CD14-positive monocyte (primary cell): ENCODE results near the gene FAHD2B. TPM values are rescaled to one million over a fixed set of nuclear protein-coding genes. Genes with fewer than 3 reads are reported as not detected.
"Not testable (repeated sequence)": the region's sequence is repeated elsewhere in the genome, so short reads cannot be mapped to it uniquely, and the experiment has no call there.

Experiments used
- DNase-seq, 3 donors: peaks; one replicate each; pipeline ENCODE4 v3.0.0-alpha.2; 2011 to 2022
- H2AFZ ChIP-seq: 2 replicates; pipeline ENCODE4 v1.6.0; 2012; ENCODE audit warnings: mild to moderate bottlenecking, low read depth, low read length, inconsistent platforms; ENCODE audit not compliant: insufficient read depth, poor library complexity, severe bottlenecking
- H3K27ac ChIP-seq, 2 donors: 1 replicate in 1 of 2; 2 replicates in 1 of 2; pipeline ENCODE4 v1.5.1; 2012 to 2013; ENCODE audit warnings: low read length in 2 of 2, control low read depth in 1 of 2, inconsistent platforms in 1 of 2, low read depth in 1 of 2, mild to moderate bottlenecking in 1 of 2
- H3K27me3 ChIP-seq, 2 donors: one replicate each; pipeline versions ENCODE4 v1.6.0 to v1.6.1; 2011 to 2013; ENCODE audit warnings: low read length in 2 of 2; ENCODE audit not compliant: control insufficient read depth in 2 of 2, insufficient read depth in 2 of 2
- H3K36me3 ChIP-seq, 2 donors: replicated peaks in 1 of 2; 1 replicate in 1 of 2; 2 replicates in 1 of 2; pipeline versions ENCODE4 v1.5.1 to v1.6.1; 2012 to 2013; ENCODE audit warnings: low read length in 2 of 2, control low read depth in 1 of 2, inconsistent platforms in 1 of 2, mild to moderate bottlenecking in 1 of 2; ENCODE audit not compliant: insufficient read depth in 2 of 2, control insufficient read depth in 1 of 2
- H3K4me1 ChIP-seq, 2 donors: 1 replicate in 1 of 2; 2 replicates in 1 of 2; pipeline versions ENCODE4 v1.5.1 to v1.6.1; 2012 to 2013; ENCODE audit warnings: low read length in 2 of 2, control low read depth in 1 of 2, inconsistent platforms in 1 of 2, mild to moderate bottlenecking in 1 of 2, moderate library complexity in 1 of 2; ENCODE audit not compliant: insufficient read depth in 2 of 2, control insufficient read depth in 1 of 2
- H3K4me2 ChIP-seq: replicated peaks from 2 replicates; pipeline ENCODE3; 2012; ENCODE audit warnings: low read length, moderate library complexity, mild to moderate bottlenecking; ENCODE audit not compliant: poor library complexity, severe bottlenecking; ENCODE audit errors: extremely low read depth
- H3K4me3 ChIP-seq, 3 experiments: fragments of 200-600 bp in 1 of 3; sonication (generic) in 1 of 3; replicated peaks in 1 of 3; 1 replicate in 2 of 3; 2 replicates in 1 of 3; pipeline ENCODE4 v1.5.1; 2011 to 2013; ENCODE audit warnings: low read length in 3 of 3, mild to moderate bottlenecking in 3 of 3, control low read depth in 2 of 3, low read depth in 2 of 3, inconsistent platforms in 1 of 3, moderate library complexity in 1 of 3
- H3K79me2 ChIP-seq: 2 replicates; pipeline ENCODE4 v1.6.0; 2012; ENCODE audit warnings: mild to moderate bottlenecking, control low read depth, inconsistent platforms, low read length, moderate library complexity; ENCODE audit not compliant: insufficient read depth
- H3K9ac ChIP-seq: 2 replicates; pipeline ENCODE4 v1.6.0; 2017; ENCODE audit warnings: low read length, mild to moderate bottlenecking; ENCODE audit not compliant: insufficient read depth, poor library complexity, severe bottlenecking
- H3K9me3 ChIP-seq, 2 donors: replicated peaks in 1 of 2; 1 replicate in 1 of 2; 2 replicates in 1 of 2; pipeline versions ENCODE4 v1.5.1 to v1.6.1; 2012 to 2013; ENCODE audit warnings: low read length in 2 of 2, control low read depth in 1 of 2; ENCODE audit not compliant: control insufficient read depth in 1 of 2, insufficient read depth in 1 of 2
- H4K20me1 ChIP-seq: 2 replicates; pipeline ENCODE4 v1.6.0; 2012; ENCODE audit warnings: mild to moderate bottlenecking, low read length, control low read depth, moderate library complexity; ENCODE audit not compliant: insufficient read depth
- H3K27ac Mint-ChIP-seq, 7 donors: one replicate each; pipeline ENCODE4 v1.8.0; 2020; ENCODE audit warnings: mild to moderate bottlenecking in 7 of 7, mixed read lengths in 7 of 7, moderate library complexity in 6 of 7, inconsistent platforms in 2 of 7
- H3K27me3 Mint-ChIP-seq, 3 donors: one replicate each; pipeline ENCODE4 v1.8.0; 2021 to 2022; ENCODE audit warnings: low read depth in 3 of 3, mild to moderate bottlenecking in 3 of 3, mixed read lengths in 3 of 3, moderate library complexity in 3 of 3, inconsistent platforms in 1 of 3
- H3K36me3 Mint-ChIP-seq, 2 donors: one replicate each; pipeline ENCODE4 v1.8.0; 2020; ENCODE audit warnings: mixed read lengths in 2 of 2, inconsistent platforms in 1 of 2, mild to moderate bottlenecking in 1 of 2
- H3K4me1 Mint-ChIP-seq: one replicate; pipeline ENCODE4 v1.8.0; 2020; ENCODE audit warnings: mild to moderate bottlenecking, mixed read lengths
- H3K4me3 Mint-ChIP-seq, 2 donors: one replicate each; pipeline ENCODE4 v1.8.0; 2020; ENCODE audit warnings: mild to moderate bottlenecking in 2 of 2, mixed read lengths in 2 of 2, moderate library complexity in 1 of 2
- H3K9me3 Mint-ChIP-seq, 7 donors: one replicate each; pipeline ENCODE4 v1.8.0; 2020 to 2022; ENCODE audit warnings: mixed read lengths in 7 of 7, mild to moderate bottlenecking in 6 of 7, moderate library complexity in 6 of 7, inconsistent platforms in 2 of 7
- WGBS: methylation state at CpG from one replicate; pipeline ENCODE4 v1.1.5; 2013; ENCODE audit warnings: missing lambda C conversion rate; ENCODE audit not compliant: insufficient coverage; 5-methylcytosine and 5-hydroxymethylcytosine counted together
- intact Hi-C, 2 donors: fragments of 100-400 bp; cut with micrococcal nuclease; formaldehyde crosslinking; loops; one replicate each; pipeline versions ENCODE4 v1.15.0 to v1.15.1; 2023
- polyA minus RNA-seq: library from RNA; depleted of rRNA, polyadenylated mRNA; stranded (reverse); fragments of >200 nt; gene quantifications from 2 replicates; pipeline ENCODE4 v1.2.3, GENCODE V29; 2012
- polyA plus RNA-seq, 3 donors: library from polyadenylated mRNA; depleted of rRNA in 1 of 3; unstranded in 2 of 3; stranded (reverse) in 1 of 3; fragments of 300-500 nt in 2 of 3; fragments of >200 nt in 1 of 3; fragmentation: Illumina TruSeq in 2 of 3; gene quantifications; 1 replicate in 2 of 3; 2 replicates in 1 of 3; pipeline ENCODE4 v1.2.3, GENCODE V29; 2012 to 2021
- total RNA-seq, 12 experiments: library from RNA in 1 of 12; stranded (reverse) in 1 of 12; fragments of 120-200 nt in 1 of 12; gene quantifications; one replicate each; pipeline ENCODE4 v1.2.4 and lab custom pipeline; 2013 to 2026; ENCODE audit warnings: mixed read lengths in 6 of 12, inconsistent platforms in 1 of 12

The FAHD2B gene
- 0.42 TPM for total RNA-seq (2013)
- polyA plus RNA-seq (under 1 TPM; 0.39 to 0.57 (median 0.40) TPM), polyA minus RNA-seq (0.88 TPM in 1 of 2 replicates, not detected in the other), total RNA-seq (lab: John Stamatoyannopoulos, UW) (0 to 0.60 (median 0.42) reads per million in 11 experiments)

GRCh38 chr2:97094772-97095611 lies at the start of gene FAHD2B:
Gene FAHD2B, minus strand, starts transcription at chr2:97094882. Its CDS starts 3,176 bp downstream, at chr2:97091706.
- intact Hi-C loops, H4K20me1 ChIP-seq, H3K36me3 Mint-ChIP-seq, H3K79me2 ChIP-seq, H3K4me2 ChIP-seq, H3K9ac ChIP-seq, H3K4me1 ChIP-seq, H3K9me3 ChIP-seq, H3K4me1 Mint-ChIP-seq, H3K27ac ChIP-seq, H3K27me3 ChIP-seq, H3K9me3 Mint-ChIP-seq, H3K36me3 ChIP-seq: not testable (repeated sequence)
- WGBS, result 0% methylated on average over 4 of the region's 48 CpGs
- Mint-ChIP-seq H3K27ac (peak within 1 kb of the TSS in 2 of 7 donors; percentile 11 to 73), H3K4me3 (peak within 1 kb of the TSS; percentile 76 to 87), H3K27me3 (peaks cover 4 to 16% (median 12%) of the 10 kb centered on the region in 3 donors)
- H3K4me3 ChIP-seq, result peak within 1 kb of the TSS; percentile 4 to 40 (median 37)
- H2AFZ ChIP-seq, result peak within 1 kb of the TSS; percentile 69
- DNase-seq, result peak; percentile 64 to 83 (median 67)

- peaks cover 34 to 36% of the 10 kb centered on the region in 2 donors for H3K36me3 Mint-ChIP-seq
- H3K4me3 Mint-ChIP-seq, H3K4me2 ChIP-seq, H3K27ac ChIP-seq, H3K4me1 Mint-ChIP-seq, H3K27ac Mint-ChIP-seq, intact Hi-C loops, H3K79me2 ChIP-seq, H3K4me1 ChIP-seq, H3K27me3 ChIP-seq, H4K20me1 ChIP-seq, H3K9me3 ChIP-seq, H3K36me3 ChIP-seq, DNase-seq, H3K27me3 Mint-ChIP-seq, H2AFZ ChIP-seq, H3K9ac ChIP-seq, H3K9me3 Mint-ChIP-seq, H3K4me3 ChIP-seq: not testable (repeated sequence)
- no CpG with 5 or more reads among the region's 3 CpGs for WGBS
Observed at GRCh38 chr2:97144016-97144415, 49.3 kb upstream of the FAHD2B start.

GRCh38 chr2:97129090-97129489 lies 34.4 kb upstream of the FAHD2B start:
- H3K4me1 ChIP-seq, H3K27ac Mint-ChIP-seq, intact Hi-C loops, H3K4me2 ChIP-seq, H3K27me3 ChIP-seq, H3K27ac ChIP-seq, H3K9me3 ChIP-seq, H3K9ac ChIP-seq, H3K79me2 ChIP-seq, H3K36me3 ChIP-seq, H3K4me3 Mint-ChIP-seq, H3K4me1 Mint-ChIP-seq, H2AFZ ChIP-seq, H3K4me3 ChIP-seq, DNase-seq, H4K20me1 ChIP-seq, H3K27me3 Mint-ChIP-seq, H3K9me3 Mint-ChIP-seq: not testable (repeated sequence)
- 71% methylated on average over 1 of the region's 2 CpGs for WGBS
- peaks cover 7 to 15% of the 10 kb centered on the region in 2 donors for H3K36me3 Mint-ChIP-seq

- H3K36me3 Mint-ChIP-seq, H3K9me3 ChIP-seq, H3K27me3 Mint-ChIP-seq, H3K4me1 ChIP-seq, H4K20me1 ChIP-seq, DNase-seq, H3K79me2 ChIP-seq, H3K4me1 Mint-ChIP-seq, H3K36me3 ChIP-seq, H3K9me3 Mint-ChIP-seq, H3K27me3 ChIP-seq, intact Hi-C loops: not testable (repeated sequence)
- Mint-ChIP-seq H3K27ac (peak overlapping the region; percentile 82 to 94 (median 93)), H3K4me3 (peak overlapping the region; percentile 98 to 99)
- peak overlapping the region; percentile 71 for H3K9ac ChIP-seq
- peak overlapping the region; percentile 99 for H2AFZ ChIP-seq
- H3K27ac ChIP-seq, result peak overlapping the region; percentile 50 to 53
- WGBS, result no CpG with 5 or more reads among the region's 18 CpGs
- peak overlapping the region; percentile 66 to 84 (median 77) for H3K4me3 ChIP-seq
- peak overlapping the region; percentile 68 for H3K4me2 ChIP-seq
Observed at GRCh38 chr2:97113882-97114255, 19.2 kb upstream of the FAHD2B start.
